ENCODE data around the gene ANKHD1.

Gene ANKHD1

GRCh38 chr5:140497897-140498296 lies 96.3 kb downstream of the ANKHD1 start:
- no peak for TF ChIP-seq CTCF (conservative IDR thresholded peaks at IDR 0.05; ENCODE audit: low read length)
- DNase-seq (ENCODE audit: low read depth) = no peak
- no peak overlapping the region for H3K4me3 ChIP-seq (ENCODE audit: low read length)

- no peak for DNase-seq (ENCODE audit: low read depth)
- H3K4me3 ChIP-seq (ENCODE audit: low read length) = no peak overlapping the region
- no peak for TF ChIP-seq CTCF (conservative IDR thresholded peaks at IDR 0.05; ENCODE audit: low read length)
These were observed 97.0 kb downstream of the ANKHD1 start for GRCh38 chr5:140498591-140498990.

GRCh38 chr5:140502834-140503233 lies 101.2 kb downstream of the ANKHD1 start:
- H3K4me3 ChIP-seq (ENCODE audit: low read length) = no peak overlapping the region
- TF ChIP-seq CTCF (conservative IDR thresholded peaks at IDR 0.05; ENCODE audit: low read length) = no peak
- DNase-seq (ENCODE audit: low read depth) = no peak

- TF ChIP-seq CTCF (conservative IDR thresholded peaks at IDR 0.05; ENCODE audit: low read length) = no peak
- no peak for DNase-seq (ENCODE audit: low read depth)
- H3K4me3 ChIP-seq (ENCODE audit: low read length) = no peak overlapping the region
These were observed 108.3 kb downstream of the ANKHD1 start for GRCh38 chr5:140509898-140510297.

GRCh38 chr5:140513124-140513523 lies 111.5 kb downstream of the ANKHD1 start:
- no peak overlapping the region for H3K4me3 ChIP-seq (ENCODE audit: low read length)
- DNase-seq (ENCODE audit: low read depth) = no peak
- no peak for TF ChIP-seq CTCF (conservative IDR thresholded peaks at IDR 0.05; ENCODE audit: low read length)

- TF ChIP-seq CTCF (conservative IDR thresholded peaks at IDR 0.05; ENCODE audit: low read length) = no peak
- no peak for DNase-seq (ENCODE audit: low read depth)
These were observed 122.4 kb downstream of the ANKHD1 start for GRCh38 chr5:140524003-140524402.

GRCh38 chr5:140540227-140540626 lies 138.6 kb downstream of the ANKHD1 start:
- DNase-seq (ENCODE audit: low read depth) = no peak
- H3K4me3 ChIP-seq (ENCODE audit: low read length) = no peak overlapping the region
- no peak for TF ChIP-seq CTCF (conservative IDR thresholded peaks at IDR 0.05; ENCODE audit: low read length)

More at GRCh38 chr5:140524003-140524402, 122.4 kb downstream of the ANKHD1 start:
- H3K4me3 ChIP-seq (ENCODE audit: low read length) = no peak overlapping the region

Data from AG10803 (cell line).